Raji (cell line): ENCODE data around the gene UBA7.

Experiments
- POLR2A ChIP-seq: IDR thresholded peaks from 2 replicates; pipeline ENCODE4 v1.6.1; 2011; ENCODE audit warnings: low read depth, low read length, control low read depth; ENCODE audit not compliant: insufficient read depth

The UBA7 gene

DNA sequence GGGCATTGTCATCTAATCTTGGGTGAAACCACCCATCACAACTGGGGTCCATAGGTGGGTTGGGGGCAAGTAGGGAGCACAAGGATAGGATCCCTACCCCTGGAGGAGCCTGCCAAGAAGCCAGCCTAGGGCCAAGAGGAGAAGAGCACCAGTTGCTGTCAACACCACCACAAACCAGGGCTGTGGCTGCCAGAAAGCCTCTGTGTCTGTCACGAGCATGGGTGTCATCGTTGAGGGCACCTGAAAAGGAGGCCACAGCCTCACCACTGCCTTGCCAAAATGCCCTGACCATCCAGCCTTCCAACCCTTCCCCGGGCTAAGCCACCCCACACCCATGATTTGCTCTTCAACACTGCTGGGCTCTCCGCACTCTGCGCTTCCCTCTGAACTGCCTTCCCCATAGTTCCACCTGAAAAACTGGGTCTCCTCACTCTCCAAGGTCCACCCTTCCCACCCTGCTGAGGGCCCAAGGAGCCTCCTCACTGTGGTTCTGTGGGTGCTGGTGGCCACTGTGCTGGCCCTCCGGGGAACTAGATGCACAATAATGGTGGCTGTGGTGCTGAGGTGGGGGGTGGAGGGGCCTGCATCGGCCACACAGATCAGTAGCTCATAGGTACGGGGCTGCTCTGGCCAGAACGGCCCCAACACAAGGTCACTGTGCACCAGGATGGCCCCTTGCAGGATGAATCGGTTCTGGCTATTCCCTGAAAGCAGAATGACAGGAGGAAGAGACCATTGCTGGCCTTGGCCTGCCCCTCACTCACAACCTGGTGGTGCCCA is 21.2 kb downstream of the UBA7 start:
- TF ChIP-seq POLR2A: no peak

DNA sequence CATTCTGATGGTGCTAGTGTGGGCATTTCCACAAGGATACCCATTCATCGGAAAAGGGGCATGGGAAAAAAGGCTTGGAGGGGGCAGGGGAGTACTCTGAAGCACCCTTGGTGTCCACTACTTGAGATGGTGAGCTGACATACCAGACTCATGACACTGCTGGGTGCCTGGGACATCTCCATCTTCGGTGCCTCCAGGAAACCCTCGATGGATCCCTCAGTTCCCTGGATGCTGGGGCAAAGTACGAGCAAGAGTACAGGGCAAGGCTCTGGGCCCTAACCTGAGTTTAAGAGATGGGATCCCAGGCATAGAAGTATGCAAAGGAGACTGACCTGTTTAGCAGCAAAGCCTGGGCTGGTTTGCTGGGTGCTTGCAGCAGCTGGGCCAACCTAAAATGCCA is 22.2 kb downstream of the UBA7 start:
- no peak for TF ChIP-seq POLR2A

DNA sequence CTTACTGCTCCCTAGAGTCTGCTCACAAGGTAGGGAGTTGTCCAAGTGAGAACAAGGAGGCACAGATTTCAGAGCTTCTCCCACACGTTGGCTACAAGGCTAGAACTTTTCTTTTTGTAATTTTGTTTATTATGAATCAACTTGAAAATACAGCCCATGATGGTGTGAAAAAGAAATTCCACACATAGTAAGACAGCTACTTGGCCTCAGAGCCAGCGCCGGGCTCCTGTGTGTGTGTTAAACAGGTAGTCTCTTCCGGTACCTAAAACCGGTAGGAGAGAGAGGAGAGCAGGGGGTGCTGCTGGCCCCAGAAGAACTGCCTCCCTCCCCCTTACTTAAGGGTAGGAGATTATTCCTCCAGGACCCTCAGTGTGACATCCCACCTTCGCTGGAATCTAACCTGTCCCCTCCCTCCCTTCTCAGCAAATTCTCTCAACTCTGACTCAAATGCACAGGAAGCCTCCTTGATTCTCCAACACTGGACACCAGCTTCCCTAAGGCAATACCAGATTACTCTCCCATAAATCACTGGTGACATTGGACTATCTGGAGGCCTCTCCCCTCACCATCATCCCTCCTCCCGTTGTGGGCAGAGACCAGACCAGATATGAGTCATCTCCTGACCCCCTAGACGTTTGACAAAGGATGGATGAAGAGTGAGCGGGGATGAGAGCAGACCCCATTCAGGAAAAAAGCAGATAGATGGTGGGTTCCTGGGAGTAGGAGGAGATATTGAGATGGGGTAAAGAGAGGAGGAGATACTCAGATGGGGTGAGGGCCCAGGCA is 22.9 kb downstream of the UBA7 start:
- no peak for TF ChIP-seq POLR2A

DNA sequence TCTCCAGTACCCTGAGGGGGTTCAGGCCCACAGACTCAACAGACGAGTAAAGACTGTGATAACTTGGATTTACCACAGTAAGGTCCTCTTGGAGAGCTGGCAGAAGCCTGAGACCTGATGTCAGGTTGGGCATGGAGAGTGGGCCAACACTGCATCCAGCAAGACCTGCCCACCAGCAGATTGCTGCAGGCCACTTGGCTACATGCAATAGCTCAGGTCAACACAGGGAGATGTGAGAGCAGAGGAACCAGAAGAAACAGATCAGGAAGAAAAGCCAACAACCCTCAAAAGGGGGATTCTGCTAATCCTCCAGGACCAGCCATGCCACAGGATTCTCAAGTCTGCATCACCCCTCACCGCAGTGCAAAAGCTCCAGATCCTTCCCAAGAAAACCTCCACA is 25.7 kb downstream of the UBA7 start:
- no peak for TF ChIP-seq POLR2A

DNA sequence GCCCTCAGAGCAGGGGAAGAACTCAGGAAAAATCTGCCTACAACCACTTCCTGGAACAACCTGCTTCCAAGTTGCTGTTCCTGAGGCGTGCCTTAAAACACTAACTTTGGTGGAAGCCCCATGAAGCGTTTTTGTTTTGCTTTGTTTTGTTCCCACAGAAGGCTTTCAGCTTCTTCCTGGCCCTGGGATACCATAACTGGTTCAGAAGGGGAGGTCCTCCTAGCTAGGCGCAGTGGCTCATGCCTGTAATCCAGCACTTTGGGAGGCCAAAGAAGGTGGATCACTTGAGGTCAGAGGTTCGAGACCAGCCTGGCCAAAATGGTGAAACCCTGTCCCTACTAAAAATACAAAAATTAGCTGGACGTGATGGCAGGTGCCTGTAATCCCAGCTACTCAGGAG is 26.2 kb downstream of the UBA7 start:
- no peak for TF ChIP-seq POLR2A

DNA sequence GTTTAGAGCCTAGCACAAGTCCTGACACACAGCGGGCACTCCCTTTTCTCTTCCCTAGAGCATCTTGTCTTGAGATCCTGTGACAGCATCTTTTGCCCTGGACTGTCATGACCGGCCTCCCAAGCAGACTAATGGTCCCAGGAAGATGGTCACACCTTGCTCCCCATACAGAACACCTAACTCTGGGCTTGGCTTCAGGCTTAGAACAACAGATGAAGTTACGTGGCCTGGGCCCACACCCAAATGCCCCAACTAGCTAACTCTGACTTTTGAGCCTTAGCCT is 26.6 kb downstream of the UBA7 start:
- no peak for TF ChIP-seq POLR2A

DNA sequence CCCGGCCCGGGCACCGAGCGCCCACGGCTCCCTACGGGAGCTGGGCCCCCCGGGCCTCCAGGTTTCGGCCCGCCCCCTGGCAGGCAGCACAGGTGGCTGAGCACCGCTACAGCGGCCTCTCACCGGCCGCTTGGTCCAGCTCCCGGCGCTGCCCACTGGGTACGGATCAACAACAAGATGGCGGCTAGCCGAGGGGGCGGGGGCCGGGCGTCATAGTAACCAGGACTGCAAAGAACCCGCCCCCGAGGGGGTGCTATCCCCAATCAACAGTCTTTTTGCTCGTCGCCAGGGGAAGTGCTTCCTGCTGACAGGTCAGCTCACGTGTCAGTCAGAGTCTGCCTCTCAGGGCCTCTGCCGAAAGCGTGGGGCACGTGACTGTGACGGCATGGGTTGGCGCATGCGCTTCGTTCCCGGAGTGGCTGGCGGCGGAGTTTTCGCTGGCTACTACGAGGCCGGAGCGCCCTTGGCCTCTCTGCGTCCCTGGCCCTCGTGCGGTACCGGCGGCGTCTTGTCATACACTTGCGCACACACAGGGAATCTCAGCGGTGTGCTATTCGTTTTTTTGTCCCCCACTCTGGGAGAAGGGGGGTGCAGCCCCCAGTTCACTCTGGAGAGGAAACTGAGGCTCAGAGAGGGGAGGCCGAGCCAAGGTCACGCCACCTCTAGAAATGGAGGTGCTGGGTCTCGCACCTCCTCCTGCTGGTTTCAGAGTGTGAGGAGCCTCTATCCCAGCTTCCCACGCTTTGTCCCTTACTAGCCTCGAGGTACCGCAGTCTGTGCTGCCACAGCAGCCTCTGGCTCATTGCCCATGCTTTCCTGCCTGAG is 27.2 kb downstream of the UBA7 start, which contains the start of gene IP6K1:
Gene IP6K1, minus strand, starts transcription at position 186 of the 825 bp plus-strand sequence. CDS start 38,502 bp downstream, outside the sequence.
- peak; percentile 98 for TF ChIP-seq POLR2A

DNA sequence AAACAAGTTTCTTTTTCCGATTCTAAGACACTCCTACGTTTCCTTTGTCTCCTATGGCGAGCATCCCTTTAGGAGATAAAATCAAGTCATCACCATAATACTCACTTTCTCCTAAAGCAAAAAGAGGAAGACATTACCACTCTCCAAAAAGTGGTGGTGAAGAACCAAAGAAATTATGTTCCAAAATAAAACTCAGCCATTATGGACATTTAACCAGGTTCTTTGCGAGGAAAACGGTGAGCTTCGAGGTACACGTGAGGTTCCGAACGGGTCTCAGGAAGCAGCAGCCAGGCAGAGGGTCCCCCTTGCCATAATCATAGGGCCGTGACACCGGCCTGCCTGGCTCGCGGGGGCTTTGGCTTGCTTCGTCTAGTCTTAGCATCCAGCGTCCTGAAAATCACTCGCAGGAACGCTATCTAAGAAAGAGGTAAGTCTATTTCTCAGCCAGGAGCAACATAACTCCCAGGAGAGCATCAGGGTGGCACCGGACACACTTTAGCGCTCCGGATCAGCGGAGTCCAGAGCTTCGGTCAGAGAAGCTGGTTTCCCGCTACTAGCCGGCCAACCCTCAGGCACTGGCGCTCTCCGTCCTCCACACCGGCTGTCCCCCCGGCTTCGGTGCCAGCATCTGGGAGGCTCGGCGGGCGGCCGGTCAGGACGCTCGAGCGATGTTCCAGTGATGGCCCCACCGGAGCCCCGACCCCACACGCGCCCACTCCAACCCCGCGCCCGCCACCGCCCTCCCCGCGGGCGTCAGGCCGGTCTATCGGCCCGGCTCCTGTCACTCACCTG is 28.0 kb downstream of the UBA7 start:
- TF ChIP-seq POLR2A: no peak

DNA sequence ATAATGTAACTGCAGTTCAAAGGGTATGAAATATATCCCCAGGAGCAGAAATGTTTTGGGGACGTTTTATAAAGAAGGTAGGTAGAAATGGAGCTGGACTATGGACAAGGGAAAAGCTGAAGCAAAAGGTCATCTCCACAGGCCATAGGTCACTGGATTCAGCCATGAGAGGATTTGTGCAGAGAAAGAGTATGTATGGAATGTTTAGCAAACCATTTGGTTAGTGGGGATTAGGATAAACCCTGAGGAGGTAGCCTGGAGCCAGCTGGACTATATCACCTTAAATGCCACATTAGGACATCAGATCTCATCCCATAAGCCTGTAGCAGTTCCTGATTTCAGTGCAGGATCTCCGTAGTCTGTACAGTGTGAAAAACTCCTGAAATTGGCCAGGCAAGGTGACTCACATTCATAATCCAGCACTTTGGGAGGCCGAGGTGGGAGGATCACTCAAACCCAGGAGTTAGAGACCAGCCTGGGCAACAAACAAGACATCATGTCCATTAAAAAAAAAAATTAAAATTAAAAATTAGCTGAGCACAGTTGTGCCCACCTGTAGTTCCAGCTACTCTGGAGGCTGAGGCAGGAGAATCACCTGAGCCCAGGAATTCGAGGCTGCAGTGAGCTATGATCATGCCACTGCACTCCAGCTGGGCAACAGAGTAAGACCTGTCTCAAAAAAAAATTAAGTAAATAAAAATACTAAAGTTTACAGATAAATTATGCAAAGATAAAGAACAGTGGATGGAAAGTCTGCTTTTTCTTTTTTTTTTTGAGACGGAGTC is 32.1 kb downstream of the UBA7 start:
- TF ChIP-seq POLR2A: no peak

DNA sequence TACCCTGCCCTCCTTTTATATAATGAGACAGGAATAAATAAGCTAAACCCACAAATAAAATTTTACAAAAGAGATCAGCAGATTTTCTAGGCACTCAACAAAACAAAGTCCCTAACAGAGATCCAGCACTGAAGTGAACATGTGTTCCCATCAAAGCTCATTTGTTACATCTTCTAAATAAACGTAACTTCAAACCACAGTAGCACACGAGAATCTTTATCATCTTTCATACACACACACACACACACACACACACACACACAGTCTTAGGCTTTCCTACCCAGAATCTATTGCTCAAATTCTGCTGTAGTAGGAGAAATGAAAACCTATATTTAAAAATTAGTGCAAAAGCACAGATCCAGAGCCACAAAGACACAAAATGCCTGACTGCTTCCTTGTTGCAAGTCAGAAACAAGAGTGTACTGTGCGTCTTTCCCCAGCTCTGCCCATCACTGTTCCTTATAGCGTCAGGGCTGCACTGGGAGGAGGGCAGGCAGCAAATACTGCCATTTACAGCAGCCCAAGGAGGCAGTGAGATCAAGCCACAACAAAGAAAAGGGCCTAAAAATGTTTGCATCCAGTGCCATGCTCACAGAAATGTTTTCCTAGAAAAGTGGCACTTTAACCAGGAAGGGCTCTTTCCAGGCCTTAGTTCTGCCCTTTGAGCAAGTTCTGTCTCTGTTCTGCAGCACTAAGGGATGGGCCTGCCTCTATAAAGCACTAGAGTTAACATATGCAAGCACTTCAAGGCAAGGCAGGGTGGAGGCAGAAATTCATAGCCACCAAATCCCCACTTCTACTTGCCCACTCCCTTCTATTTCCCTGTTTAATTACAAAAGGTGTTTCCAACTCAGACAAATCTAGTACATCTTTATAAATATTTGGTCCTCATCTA is 33.4 kb downstream of the UBA7 start:
- no peak for TF ChIP-seq POLR2A

DNA sequence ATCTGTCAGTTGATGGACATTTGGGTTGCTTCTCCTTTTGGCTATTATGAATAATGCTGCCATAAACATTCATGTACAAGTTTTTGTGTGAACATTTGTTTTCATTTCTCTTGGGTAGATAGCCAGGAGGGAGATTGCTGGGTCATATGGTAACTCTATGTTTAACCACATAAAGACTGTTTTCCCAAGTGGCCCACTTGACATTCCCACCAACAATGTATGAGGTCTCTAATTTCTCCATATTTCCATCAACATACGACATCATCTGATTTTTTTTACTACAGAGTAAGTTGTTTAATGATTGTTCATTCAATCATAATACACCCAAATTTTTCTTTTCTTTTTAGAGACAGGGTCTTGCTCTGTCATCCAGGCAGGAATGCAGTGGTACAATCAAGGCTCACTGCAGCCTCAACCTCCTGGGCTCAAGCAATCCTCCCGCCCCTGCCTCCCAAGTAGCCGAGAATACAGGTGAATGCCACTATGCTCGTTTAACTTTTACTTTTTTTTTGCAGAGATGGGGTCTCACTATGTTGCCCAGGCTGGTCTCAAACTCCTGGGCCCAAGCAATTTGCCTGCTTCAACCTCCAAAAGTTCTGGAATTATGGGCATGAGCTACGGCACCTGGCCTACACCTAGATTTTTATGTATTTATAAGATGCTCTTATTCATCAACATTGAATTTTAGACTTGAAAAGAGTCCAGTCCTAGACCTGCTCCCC is 34.2 kb downstream of the UBA7 start:
- TF ChIP-seq POLR2A: no peak

DNA sequence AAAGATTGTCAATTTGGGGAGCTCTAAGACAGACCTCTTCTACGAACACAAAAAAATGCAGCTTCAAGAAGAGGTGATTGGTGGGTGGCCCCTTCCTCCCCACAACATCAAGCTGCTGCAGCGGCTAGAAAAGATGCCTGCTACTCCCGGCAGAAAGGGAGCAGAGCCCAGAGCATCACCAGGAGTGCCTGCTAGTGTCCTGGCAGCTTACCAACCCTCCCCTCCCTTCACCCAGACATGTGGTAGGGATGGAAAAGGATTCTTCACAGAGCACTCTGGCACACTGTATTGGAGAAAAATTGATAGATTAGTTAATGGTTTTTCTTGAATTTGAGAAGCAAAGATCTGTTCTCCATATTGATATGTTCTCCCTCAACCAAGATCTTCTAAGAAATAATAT is 38.2 kb downstream of the UBA7 start:
- TF ChIP-seq POLR2A: no peak

DNA sequence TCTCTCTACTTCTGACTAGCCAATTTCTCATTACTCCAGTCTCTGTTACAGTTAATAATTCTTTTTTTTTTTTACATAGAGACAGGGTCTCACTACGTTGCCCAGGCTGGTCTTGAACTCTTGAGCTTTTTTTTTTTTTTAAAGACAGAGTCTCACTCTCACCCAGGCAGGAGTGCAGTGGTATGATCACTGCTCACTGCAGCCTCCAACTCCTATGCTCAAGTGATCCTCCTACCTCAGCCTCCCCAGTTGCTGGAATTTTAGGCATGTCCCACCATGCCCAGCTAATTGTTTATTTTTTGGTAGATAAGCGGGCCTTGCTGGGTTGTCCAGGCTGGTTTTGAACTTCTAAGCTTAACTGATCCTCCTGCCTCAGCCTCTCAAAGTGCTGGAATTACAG is 41.0 kb downstream of the UBA7 start:
- no peak for TF ChIP-seq POLR2A

DNA sequence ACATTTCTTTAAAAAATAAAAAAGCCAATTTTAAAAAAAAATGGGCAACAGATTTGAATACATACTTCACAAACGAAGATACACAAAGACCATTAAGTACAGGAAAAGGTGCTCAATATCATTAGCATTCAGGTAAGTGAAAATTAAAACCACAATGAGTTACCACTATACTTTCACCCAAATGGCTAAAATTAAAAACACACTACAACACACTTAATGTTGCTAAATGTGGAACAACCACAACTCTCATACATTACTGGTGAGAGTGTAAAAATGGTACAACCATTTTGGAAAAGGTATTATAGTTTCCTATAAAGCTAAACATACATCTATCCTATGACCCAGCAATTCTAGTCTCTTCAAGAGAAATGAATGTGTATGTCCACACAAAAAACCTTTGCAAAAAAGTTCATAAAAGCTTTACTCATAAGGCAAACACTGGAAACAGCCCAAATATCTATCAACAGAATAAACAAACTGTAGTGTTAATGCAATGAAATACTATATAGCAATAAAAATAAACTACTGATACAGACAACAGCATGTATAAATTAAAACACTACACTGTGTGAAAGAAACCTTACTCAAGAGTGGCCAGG is 42.3 kb downstream of the UBA7 start:
- no peak for TF ChIP-seq POLR2A
